Measurements from ENCODE around the gene FKTN. TPM values are rescaled to one million over a fixed set of nuclear protein-coding genes. Genes with fewer than 3 reads are reported as not detected.
"Not testable (repeated sequence)": the region's sequence is repeated elsewhere in the genome, so short reads cannot be mapped to it uniquely, and the experiment has no call there.

FKTN gene
- total RNA-seq, 1 donor from 2014 or later, result 21.1 TPM

DNA sequence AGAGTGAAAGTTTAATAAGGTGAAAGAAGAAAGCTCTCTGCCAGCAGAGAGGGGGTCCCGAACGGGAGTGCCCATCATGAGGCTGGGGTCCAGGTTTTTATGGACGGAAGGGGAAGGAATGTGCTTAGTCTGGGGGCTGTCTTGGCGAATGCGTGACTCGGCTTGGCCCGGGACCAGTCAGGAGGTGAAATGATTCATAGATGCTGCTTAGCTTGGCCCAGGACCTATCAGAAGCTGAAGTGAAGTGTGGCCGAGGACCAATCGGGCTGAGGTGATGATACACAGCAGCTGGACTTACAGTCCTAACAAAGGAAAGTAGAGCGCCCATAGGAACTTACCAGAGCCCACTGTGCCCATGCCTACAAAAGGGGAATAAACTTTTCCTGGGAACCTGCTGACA is 3.9 kb upstream of the FKTN start:
- Histone ChIP-seq H3K4me3 (ENCODE audit: insufficient read depth, low read depth, low read length) (no peak overlapping the region), H2AFZ (ENCODE audit: low read depth, low read length) (no peak overlapping the region), H3K4me2 (ENCODE audit: low read length) (no peak overlapping the region), H3K9me3 (ENCODE audit: insufficient read depth, low read depth, low read length) (no peaks in the 10 kb centered on the region), H3K27ac (ENCODE audit: low read depth, low read length) (no peak overlapping the region), H3K36me3 (ENCODE audit: insufficient read depth, low read length) (peaks cover 4% of the 10 kb centered on the region), H3K9ac (ENCODE audit: low read length) (no peak overlapping the region), H3K4me1 (ENCODE audit: insufficient read depth, low read length) (peaks cover 6% of the 10 kb centered on the region), H3K79me2 (ENCODE audit: insufficient read depth, low read length) (peaks cover 11% of the 10 kb centered on the region), H3K27me3 (ENCODE audit: insufficient read depth, low read length) (no peaks in the 10 kb centered on the region), H4K20me1 (ENCODE audit: insufficient read depth, low read length) (no peaks in the 10 kb centered on the region)
- Mint-ChIP-seq H3K27ac (ENCODE audit: unreplicated experiment) (no peak overlapping the region), H3K9me3 (ENCODE audit: unreplicated experiment) (no peaks in the 10 kb centered on the region), H3K27me3 (ENCODE audit: low read depth, unreplicated experiment) (no peaks in the 10 kb centered on the region), H3K4me1 (ENCODE audit: low read depth, unreplicated experiment) (peaks cover 5% of the 10 kb centered on the region), H3K4me3 (ENCODE audit: unreplicated experiment) (no peak overlapping the region), H3K36me3 (ENCODE audit: low read depth, unreplicated experiment) (no peaks in the 10 kb centered on the region)
- no peak for TF ChIP-seq EZH2 (IDR thresholded peaks at IDR 0.05; ENCODE audit: insufficient read depth, low read length)
- TF ChIP-seq, protein P1, sequence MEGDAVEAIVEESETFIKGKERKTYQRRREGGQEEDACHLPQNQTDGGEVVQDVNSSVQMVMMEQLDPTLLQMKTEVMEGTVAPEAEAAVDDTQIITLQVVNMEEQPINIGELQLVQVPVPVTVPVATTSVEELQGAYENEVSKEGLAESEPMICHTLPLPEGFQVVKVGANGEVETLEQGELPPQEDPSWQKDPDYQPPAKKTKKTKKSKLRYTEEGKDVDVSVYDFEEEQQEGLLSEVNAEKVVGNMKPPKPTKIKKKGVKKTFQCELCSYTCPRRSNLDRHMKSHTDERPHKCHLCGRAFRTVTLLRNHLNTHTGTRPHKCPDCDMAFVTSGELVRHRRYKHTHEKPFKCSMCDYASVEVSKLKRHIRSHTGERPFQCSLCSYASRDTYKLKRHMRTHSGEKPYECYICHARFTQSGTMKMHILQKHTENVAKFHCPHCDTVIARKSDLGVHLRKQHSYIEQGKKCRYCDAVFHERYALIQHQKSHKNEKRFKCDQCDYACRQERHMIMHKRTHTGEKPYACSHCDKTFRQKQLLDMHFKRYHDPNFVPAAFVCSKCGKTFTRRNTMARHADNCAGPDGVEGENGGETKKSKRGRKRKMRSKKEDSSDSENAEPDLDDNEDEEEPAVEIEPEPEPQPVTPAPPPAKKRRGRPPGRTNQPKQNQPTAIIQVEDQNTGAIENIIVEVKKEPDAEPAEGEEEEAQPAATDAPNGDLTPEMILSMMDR (IDR thresholded peaks at IDR 0.05; ENCODE audit: insufficient read depth, low read depth, low read length), result no peak
- DNase-seq (ENCODE audit: low read depth), result peak; percentile 12
- FAIRE-seq, result no peak

DNA sequence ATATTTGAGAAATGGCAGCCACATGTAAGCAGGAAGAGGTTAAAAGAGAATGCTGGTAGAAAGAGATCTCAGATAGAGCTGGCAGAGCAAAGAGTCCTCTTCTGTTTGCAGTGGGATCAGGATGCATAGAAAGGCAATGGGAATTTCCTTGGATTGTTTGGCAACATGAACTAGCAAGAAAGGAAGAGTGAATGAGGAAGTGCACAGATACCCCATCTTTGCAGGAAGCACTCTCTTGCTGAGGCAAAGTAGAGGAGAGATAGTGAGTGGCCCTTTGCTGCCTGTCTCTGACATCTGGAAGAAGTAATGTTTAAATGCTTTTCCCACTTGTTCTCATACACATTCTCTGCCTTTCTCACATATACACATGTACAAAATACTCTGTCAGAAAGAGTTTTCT is 14.5 kb downstream of the FKTN start:
- Histone ChIP-seq H3K79me2 (ENCODE audit: insufficient read depth, low read length) (no peaks in the 10 kb centered on the region), H3K36me3 (ENCODE audit: insufficient read depth, low read length) (no peaks in the 10 kb centered on the region), H3K27me3 (ENCODE audit: insufficient read depth, low read length) (no peaks in the 10 kb centered on the region), H4K20me1 (ENCODE audit: insufficient read depth, low read length) (no peaks in the 10 kb centered on the region), H3K9ac (ENCODE audit: low read length) (no peak overlapping the region), H3K4me2 (ENCODE audit: low read length) (no peak overlapping the region), H3K27ac (ENCODE audit: low read depth, low read length) (no peak overlapping the region), H3K4me1 (ENCODE audit: insufficient read depth, low read length) (no peaks in the 10 kb centered on the region), H3K9me3 (ENCODE audit: insufficient read depth, low read depth, low read length) (no peaks in the 10 kb centered on the region), H2AFZ (ENCODE audit: low read depth, low read length) (no peak overlapping the region), H3K4me3 (ENCODE audit: insufficient read depth, low read depth, low read length) (no peak overlapping the region)
- H3K9me3 Mint-ChIP-seq (ENCODE audit: unreplicated experiment), result peaks cover under 1% of the 10 kb centered on the region
- peaks cover 4% of the 10 kb centered on the region for H3K36me3 Mint-ChIP-seq (ENCODE audit: low read depth, unreplicated experiment)
- TF ChIP-seq, protein P1 (IDR thresholded peaks at IDR 0.05; ENCODE audit: insufficient read depth, low read depth, low read length), result no peak
- TF ChIP-seq EZH2 (IDR thresholded peaks at IDR 0.05; ENCODE audit: insufficient read depth, low read length), result no peak
- DNase-seq (ENCODE audit: low read depth) (no peak), FAIRE-seq (no peak)
- H3K4me1 Mint-ChIP-seq (ENCODE audit: low read depth, unreplicated experiment), result no peaks in the 10 kb centered on the region
- no peaks in the 10 kb centered on the region for H3K27me3 Mint-ChIP-seq (ENCODE audit: low read depth, unreplicated experiment)
- no peak overlapping the region for H3K4me3 Mint-ChIP-seq (ENCODE audit: unreplicated experiment)
- H3K27ac Mint-ChIP-seq (ENCODE audit: unreplicated experiment), result no peak overlapping the region

DNA sequence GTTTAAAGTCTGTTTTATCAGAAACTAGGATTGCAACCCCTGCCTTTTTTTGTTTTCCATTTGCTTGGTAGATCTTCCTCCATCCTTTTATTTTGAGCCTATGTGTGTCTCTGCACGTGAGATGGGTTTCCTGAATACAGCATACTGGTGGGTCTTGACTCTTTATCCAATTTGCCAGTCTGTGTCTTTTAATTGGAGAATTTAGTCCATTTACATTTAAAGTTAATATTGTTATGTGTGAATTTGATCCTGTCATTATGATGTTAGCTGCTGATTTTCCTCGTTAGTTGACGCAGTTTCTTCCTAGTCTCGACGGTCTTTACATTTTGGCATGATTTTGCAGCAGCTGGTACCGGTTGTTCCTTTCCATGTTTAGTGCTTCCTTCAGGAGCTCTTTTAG is 22.0 kb downstream of the FKTN start:
- H3K9me3 Mint-ChIP-seq (ENCODE audit: unreplicated experiment); H3K79me2 ChIP-seq (ENCODE audit: insufficient read depth, low read length); H3K27me3 ChIP-seq (ENCODE audit: insufficient read depth, low read length); H3K4me1 Mint-ChIP-seq (ENCODE audit: low read depth, unreplicated experiment); H3K4me3 Mint-ChIP-seq (ENCODE audit: unreplicated experiment); H3K27ac Mint-ChIP-seq (ENCODE audit: unreplicated experiment); H3K4me3 ChIP-seq (ENCODE audit: insufficient read depth, low read depth, low read length); H4K20me1 ChIP-seq (ENCODE audit: insufficient read depth, low read length); H3K27me3 Mint-ChIP-seq (ENCODE audit: low read depth, unreplicated experiment); H3K36me3 ChIP-seq (ENCODE audit: insufficient read depth, low read length); FAIRE-seq; H3K36me3 Mint-ChIP-seq (ENCODE audit: low read depth, unreplicated experiment); H3K9me3 ChIP-seq (ENCODE audit: insufficient read depth, low read depth, low read length); H3K4me1 ChIP-seq (ENCODE audit: insufficient read depth, low read length); H2AFZ ChIP-seq (ENCODE audit: low read depth, low read length); H3K27ac ChIP-seq (ENCODE audit: low read depth, low read length); H3K9ac ChIP-seq (ENCODE audit: low read length); DNase-seq (ENCODE audit: low read depth); H3K4me2 ChIP-seq (ENCODE audit: low read length): not testable (repeated sequence)

DNA sequence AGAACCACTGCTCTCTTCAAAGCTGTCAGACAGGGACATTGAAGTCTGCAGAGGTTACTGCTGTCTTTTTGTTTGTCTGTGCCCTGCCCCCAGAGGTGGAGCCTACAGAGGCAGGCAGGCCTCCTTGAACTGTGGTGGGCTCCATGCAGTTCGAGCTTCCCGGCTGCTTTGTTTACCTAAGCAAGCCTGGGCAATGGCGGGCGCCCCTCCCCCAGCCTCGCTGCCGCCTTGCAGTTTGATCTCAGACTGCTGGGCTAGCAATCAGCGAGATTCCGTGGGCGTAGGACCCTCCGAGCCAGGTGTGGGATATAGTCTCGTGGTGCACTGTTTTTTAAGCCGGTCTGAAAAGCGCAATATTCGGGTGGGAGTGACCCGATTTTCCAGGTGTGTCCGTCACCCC is 23.6 kb downstream of the FKTN start:
- not testable (repeated sequence) for H3K9me3 ChIP-seq (ENCODE audit: insufficient read depth, low read depth, low read length); H3K4me3 Mint-ChIP-seq (ENCODE audit: unreplicated experiment); H3K79me2 ChIP-seq (ENCODE audit: insufficient read depth, low read length); H3K4me2 ChIP-seq (ENCODE audit: low read length); H3K4me1 ChIP-seq (ENCODE audit: insufficient read depth, low read length); H3K9ac ChIP-seq (ENCODE audit: low read length); H2AFZ ChIP-seq (ENCODE audit: low read depth, low read length); H3K27ac ChIP-seq (ENCODE audit: low read depth, low read length); H3K27me3 Mint-ChIP-seq (ENCODE audit: low read depth, unreplicated experiment); H3K27me3 ChIP-seq (ENCODE audit: insufficient read depth, low read length); H3K9me3 Mint-ChIP-seq (ENCODE audit: unreplicated experiment); H4K20me1 ChIP-seq (ENCODE audit: insufficient read depth, low read length); H3K36me3 ChIP-seq (ENCODE audit: insufficient read depth, low read length); DNase-seq (ENCODE audit: low read depth); FAIRE-seq; H3K27ac Mint-ChIP-seq (ENCODE audit: unreplicated experiment); H3K4me3 ChIP-seq (ENCODE audit: insufficient read depth, low read depth, low read length); H3K36me3 Mint-ChIP-seq (ENCODE audit: low read depth, unreplicated experiment); H3K4me1 Mint-ChIP-seq (ENCODE audit: low read depth, unreplicated experiment)
